Measurements from ENCODE around the gene OXCT1.

Gene OXCT1

GRCh38 chr5:41896230-41896629, 26.0 kb upstream of the OXCT1 start:
- no peak for TF ChIP-seq CTCF (IDR thresholded peaks at IDR 0.05; ENCODE audit: low read depth, low read length)
- no peak for DNase-seq (ENCODE audit: extremely low read depth, low read depth)

- TF ChIP-seq CTCF (IDR thresholded peaks at IDR 0.05; ENCODE audit: low read depth, low read length), result no peak
- DNase-seq (ENCODE audit: extremely low read depth, low read depth), result no peak
These were observed 23.0 kb upstream of the OXCT1 start for GRCh38 chr5:41893074-41893851.

GRCh38 chr5:41892031-41892430, 21.8 kb upstream of the OXCT1 start:
- DNase-seq (ENCODE audit: extremely low read depth, low read depth), result no peak
- no peak for TF ChIP-seq CTCF (IDR thresholded peaks at IDR 0.05; ENCODE audit: low read depth, low read length)

- no peak for DNase-seq (ENCODE audit: extremely low read depth, low read depth)
These were observed 21.0 kb upstream of the OXCT1 start for GRCh38 chr5:41891066-41891707.

GRCh38 chr5:41885286-41885685, 15.1 kb upstream of the OXCT1 start:
- no peak for TF ChIP-seq CTCF (IDR thresholded peaks at IDR 0.05; ENCODE audit: low read depth, low read length)
- no peak for DNase-seq (ENCODE audit: extremely low read depth, low read depth)

More at GRCh38 chr5:41891066-41891707, 21.0 kb upstream of the OXCT1 start:
- TF ChIP-seq CTCF (IDR thresholded peaks at IDR 0.05; ENCODE audit: low read depth, low read length), result no peak

- TF ChIP-seq CTCF (IDR thresholded peaks at IDR 0.05; ENCODE audit: low read depth, low read length), result no peak
- no peak for DNase-seq (ENCODE audit: extremely low read depth, low read depth)
These were observed 13.7 kb upstream of the OXCT1 start for GRCh38 chr5:41883936-41884335.

- TF ChIP-seq CTCF (IDR thresholded peaks at IDR 0.05; ENCODE audit: low read depth, low read length), result no peak
- no peak for DNase-seq (ENCODE audit: extremely low read depth, low read depth)
These were observed 13.0 kb upstream of the OXCT1 start for GRCh38 chr5:41883243-41883642.

Data from AG09319 (cell line).